IMR-90 (cell line): ENCODE data around the gene PCCB. TPM values are rescaled to one million over a fixed set of nuclear protein-coding genes. Genes with fewer than 3 reads are reported as not detected.
"Not testable (repeated sequence)": the region's sequence is repeated elsewhere in the genome, so short reads cannot be mapped to it uniquely, and the experiment has no call there.

Source experiments
- ATAC-seq: fragments of 200-7000 bp; cut with Tn5 transposase; 2 replicates; pipeline ENCODE4 v1.9.1; 2020; ENCODE audit warnings: low read depth, mild to moderate bottlenecking, moderate library complexity
- BruUV-seq: library from RNA; stranded (reverse); fragments of 400-500 nt; replicated peaks from 2 replicates; lab custom pipeline; 2021; lab: Mats Ljungman, UMichigan
- CTCF ChIA-PET: fragments of 300-600 bp; formaldehyde crosslinking; extraction: SDS; loops from one replicate; lab custom pipeline; 2021; ENCODE audit warnings: antibody characterized with exemption; lab: Yijun Ruan, JAX
- POLR2A ChIA-PET: fragments of 300-600 bp; sonication (Branson Sonifier 250); formaldehyde crosslinking; loops from one replicate; lab custom pipeline; 2022; ENCODE audit warnings: antibody characterized with exemption; ENCODE audit not compliant: unreplicated experiment; lab: Charles Lee
- DNase-seq: peaks from one replicate; pipeline ENCODE4 v3.0.0; 2013
- H2AFZ ChIP-seq: replicated peaks from 2 replicates; pipeline ENCODE3; 2013; ENCODE audit warnings: low read length, mild to moderate bottlenecking; ENCODE audit not compliant: poor library complexity
- H2AK5ac ChIP-seq: 2 replicates; pipeline ENCODE4 v1.6.1; 2013; ENCODE audit warnings: low read depth, low read length, inconsistent platforms
- H2AK9ac ChIP-seq: replicated peaks from 2 replicates; pipeline ENCODE3; 2013; ENCODE audit warnings: mild to moderate bottlenecking, low read depth, low read length, moderate library complexity; ENCODE audit not compliant: poor library complexity
- H2BK120ac ChIP-seq: 2 replicates; pipeline ENCODE4 v1.6.1; 2013; ENCODE audit warnings: low read depth, low read length, inconsistent platforms
- H2BK15ac ChIP-seq: 3 replicates; pipeline ENCODE4 v1.6.1; 2013; ENCODE audit warnings: low read depth, low read length, inconsistent platforms
- H2BK20ac ChIP-seq: 2 replicates; pipeline ENCODE4 v1.6.1; 2013; ENCODE audit warnings: low read depth, mild to moderate bottlenecking, inconsistent platforms, low read length, moderate library complexity
- H2BK5ac ChIP-seq: 2 replicates; pipeline ENCODE4 v1.6.1; 2013; ENCODE audit warnings: mild to moderate bottlenecking, low read depth, low read length, inconsistent platforms; ENCODE audit not compliant: poor library complexity, severe bottlenecking
- H3K14ac ChIP-seq: replicated peaks from 2 replicates; pipeline ENCODE4 v1.6.1; 2013; ENCODE audit warnings: low read depth, low read length, inconsistent platforms
- H3K18ac ChIP-seq: 2 replicates; pipeline ENCODE4 v1.6.1; 2013; ENCODE audit warnings: low read depth, low read length, control low read depth
- H3K23ac ChIP-seq: 2 replicates; pipeline ENCODE4 v1.6.1; 2013; ENCODE audit warnings: low read depth, low read length, inconsistent platforms
- H3K27ac ChIP-seq: 2 replicates; pipeline ENCODE4 v1.5.1; 2013; ENCODE audit warnings: mild to moderate bottlenecking, control low read depth, low read length; ENCODE audit not compliant: insufficient read depth
- H3K27me3 ChIP-seq: 2 replicates; pipeline ENCODE4 v1.6.1; 2013; ENCODE audit warnings: low read length; ENCODE audit not compliant: control insufficient read depth, insufficient read depth
- H3K36me3 ChIP-seq: 2 replicates; pipeline ENCODE4 v1.6.1; 2013; ENCODE audit warnings: low read length, mixed read lengths; ENCODE audit not compliant: control insufficient read depth, insufficient read depth
- H3K4ac ChIP-seq: 2 replicates; pipeline ENCODE4 v1.6.1; 2013; ENCODE audit warnings: low read depth, low read length, inconsistent platforms
- H3K4me1 ChIP-seq: 2 replicates; pipeline ENCODE4 v1.6.1; 2013; ENCODE audit warnings: low read length, mixed read lengths; ENCODE audit not compliant: control insufficient read depth, insufficient read depth
- H3K4me2 ChIP-seq: 2 replicates; pipeline ENCODE4 v1.6.1; 2013; ENCODE audit warnings: low read depth, mild to moderate bottlenecking, control low read depth, low read length, moderate library complexity
- H3K4me3 ChIP-seq: 2 replicates; pipeline ENCODE4 v1.5.1; 2013; ENCODE audit warnings: low read depth, mild to moderate bottlenecking, control low read depth, low read length, moderate library complexity; ENCODE audit not compliant: insufficient read depth
- H3K56ac ChIP-seq: 2 replicates; pipeline ENCODE4 v1.6.1; 2013; ENCODE audit warnings: low read length, inconsistent platforms; ENCODE audit not compliant: insufficient read depth; ENCODE audit errors: extremely low read depth
- H3K79me1 ChIP-seq, 2 experiments: 2 replicates each; pipeline ENCODE4 v1.6.1; 2013; ENCODE audit warnings: low read length in 2 of 2, inconsistent platforms in 1 of 2, low read depth in 1 of 2
- H3K9ac ChIP-seq: 2 replicates; pipeline ENCODE4 v1.6.1; 2013; ENCODE audit warnings: low read depth, low read length, control low read depth
- H3K9me1 ChIP-seq: 2 replicates; pipeline ENCODE4 v1.6.1; 2013; ENCODE audit warnings: low read length, inconsistent platforms; ENCODE audit not compliant: insufficient read depth
- H3K9me3 ChIP-seq: 2 replicates; pipeline ENCODE4 v1.6.1; 2013; ENCODE audit warnings: low read length; ENCODE audit not compliant: control insufficient read depth, insufficient read depth
- H4K20me1 ChIP-seq: 2 replicates; pipeline ENCODE4 v1.6.1; 2013; ENCODE audit warnings: low read length, inconsistent platforms; ENCODE audit not compliant: insufficient read depth
- H4K5ac ChIP-seq: 2 replicates; pipeline ENCODE4 v1.6.1; 2013; ENCODE audit warnings: mild to moderate bottlenecking, low read depth, low read length, control low read depth
- H4K8ac ChIP-seq, 2 experiments: 2 replicates each; pipeline ENCODE4 v1.6.1; 2013; ENCODE audit warnings: low read depth in 2 of 2, low read length in 2 of 2, control low read depth in 1 of 2, inconsistent platforms in 1 of 2
- H4K91ac ChIP-seq: 2 replicates; pipeline ENCODE4 v1.6.1; 2013; ENCODE audit warnings: low read depth, low read length, inconsistent platforms; ENCODE audit not compliant: insufficient read depth
- BHLHE40 ChIP-seq: fragments of 150-350 bp; IDR thresholded peaks from 2 replicates; pipeline ENCODE4 v1.6.1; 2016; ENCODE audit warnings: mild to moderate bottlenecking, low read depth, low read length
- CEBPB ChIP-seq: IDR thresholded peaks from 2 replicates; pipeline ENCODE4 v1.6.1; 2012; ENCODE audit warnings: low read depth, low read length, improper control_type of control experiment
- FOS ChIP-seq: fragments of 150-350 bp; IDR thresholded peaks from 2 replicates; pipeline ENCODE4 v1.6.1; 2016; ENCODE audit warnings: low read depth, low read length
- NFE2L2 ChIP-seq: fragments of 150-350 bp; IDR thresholded peaks from 2 replicates; pipeline ENCODE4 v1.6.1; 2016; ENCODE audit warnings: low read depth, mild to moderate bottlenecking, low read length
- POLR2A ChIP-seq: IDR thresholded peaks from 2 replicates; pipeline ENCODE4 v1.6.1; 2012; ENCODE audit warnings: mild to moderate bottlenecking, low read depth, low read length
- RAD21 ChIP-seq: IDR thresholded peaks from 2 replicates; pipeline ENCODE4 v1.6.1; 2012; ENCODE audit warnings: low read length, improper control_type of control experiment
- SMC3 ChIP-seq: fragments of 150-350 bp; IDR thresholded peaks from 2 replicates; pipeline ENCODE4 v1.6.1; 2016; ENCODE audit warnings: low read depth, mild to moderate bottlenecking, antibody characterized with exemption, low read length, moderate library complexity
- WGBS, 2 experiments: methylation state at CpG; one replicate each; pipeline versions ENCODE4 v1.1.5 to v1.1.7; 2013; ENCODE audit warnings: missing lambda C conversion rate in 2 of 2; ENCODE audit not compliant: insufficient read length in 1 of 2; ENCODE audit errors: extremely low coverage in 2 of 2; 5-methylcytosine and 5-hydroxymethylcytosine counted together
- dilution Hi-C: fragments of 300-500 bp; cut with HindIII; formaldehyde crosslinking; loops from one replicate; pipeline ENCODE4 v1.14.3; 2018; ENCODE audit warnings: low sequenced_read_pairs; ENCODE audit not compliant: unreplicated experiment
- in situ Hi-C: fragments of 300-500 bp; cut with MboI; formaldehyde crosslinking; loops from 3 replicates; pipeline ENCODE4 v1.14.3; 2019; ENCODE audit warnings: low sequenced_read_pairs, inconsistent platforms, mixed read lengths
- intact Hi-C: fragments of 100-400 bp; cut with micrococcal nuclease; formaldehyde crosslinking; loops from 2 replicates; pipeline ENCODE4 v1.10.0; 2022
- polyA plus RNA-seq, 3 experiments: library from polyadenylated mRNA; depleted of rRNA; stranded (reverse); fragments of >200 nt; gene quantifications; 2 replicates each; pipeline ENCODE4 v1.2.3, GENCODE V29; 2012; ENCODE audit warnings: low replicate concordance in 1 of 3
- total RNA-seq: library from RNA; depleted of rRNA; stranded (reverse); fragments of >200 nt; gene quantifications from 2 replicates; pipeline ENCODE4 v1.2.3, GENCODE V29; 2012
- TF ChIP-seq, protein P1 (sequence below): fragments of 150-350 bp; IDR thresholded peaks from 2 replicates; pipeline ENCODE4 v1.6.1; 2016; ENCODE audit warnings: low read depth, mild to moderate bottlenecking, low read length, moderate library complexity, borderline replicate concordance

PCCB gene
- total and polyA plus RNA-seq, 2 of the 4 experiments (the other 2 are of a cell fraction) = 40.5 to 76.2 TPM

DNA sequence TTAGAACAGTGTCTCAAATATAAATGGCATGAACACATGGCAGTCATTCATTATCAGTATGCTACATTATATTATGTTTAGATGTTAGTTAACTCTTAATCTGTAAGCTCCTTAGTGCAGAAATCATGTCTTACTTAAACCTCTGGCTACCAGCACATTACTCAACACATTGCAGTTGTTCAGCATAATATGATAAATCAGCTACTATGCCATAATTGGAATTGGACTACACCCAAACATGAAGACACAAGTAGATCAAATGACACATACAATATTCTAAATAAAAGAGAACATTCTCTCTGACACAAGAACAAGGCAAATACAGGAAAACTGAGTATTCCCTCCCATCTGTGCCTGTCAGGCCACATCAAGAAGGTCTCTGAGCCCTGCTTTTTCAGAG lies 116.1 kb downstream of the PCCB start:
- no peak overlapping the region for H2BK120ac ChIP-seq
- H3K9me3 ChIP-seq = no peaks in the 10 kb centered on the region
- H3K4ac ChIP-seq = no peak overlapping the region
- in situ Hi-C loops = no loop called here
- TF ChIP-seq SMC3 (no peak), BHLHE40 (no peak), NFE2L2 (no peak), CEBPB (0 out of 2 replicates have a peak, but pooled peaks have one; percentile 26), RAD21 (no peak), POLR2A (no peak), FOS (no peak)
- TF ChIP-seq, protein P1, sequence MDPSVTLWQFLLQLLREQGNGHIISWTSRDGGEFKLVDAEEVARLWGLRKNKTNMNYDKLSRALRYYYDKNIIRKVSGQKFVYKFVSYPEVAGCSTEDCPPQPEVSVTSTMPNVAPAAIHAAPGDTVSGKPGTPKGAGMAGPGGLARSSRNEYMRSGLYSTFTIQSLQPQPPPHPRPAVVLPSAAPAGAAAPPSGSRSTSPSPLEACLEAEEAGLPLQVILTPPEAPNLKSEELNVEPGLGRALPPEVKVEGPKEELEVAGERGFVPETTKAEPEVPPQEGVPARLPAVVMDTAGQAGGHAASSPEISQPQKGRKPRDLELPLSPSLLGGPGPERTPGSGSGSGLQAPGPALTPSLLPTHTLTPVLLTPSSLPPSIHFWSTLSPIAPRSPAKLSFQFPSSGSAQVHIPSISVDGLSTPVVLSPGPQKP = no peak
- H3K9ac ChIP-seq = no peak overlapping the region
- no peak overlapping the region for H4K8ac ChIP-seq
- dilution Hi-C loops = no loop called here
- CTCF ChIA-PET = interaction anchor here (0.6 to 1.6 kb wide), 3 partner anchors 14 to 386 kb away, joined by 3 to 8 read pairs (median 8); partner anchors contain the start of gene STAG1
- H3K18ac ChIP-seq = no peak overlapping the region
- peak overlapping the region; percentile 8; the same call in 1 of the 2 replicates for H4K5ac ChIP-seq
- H2AFZ ChIP-seq = no peak overlapping the region
- POLR2A ChIA-PET = no interaction called here
- H3K23ac ChIP-seq = no peak overlapping the region
- H3K36me3 ChIP-seq = peaks cover 2% of the 10 kb centered on the region; the same call in 1 of the 2 replicates
- no peak overlapping the region for H2BK20ac ChIP-seq
- no peak overlapping the region for H2AK9ac ChIP-seq
- DNase-seq = peak; percentile 68
- no peak overlapping the region for H4K91ac ChIP-seq
- no peak overlapping the region for H2AK5ac ChIP-seq
- H3K14ac ChIP-seq = no peak overlapping the region
- peak; percentile 60 for ATAC-seq
- intact Hi-C loops = no loop called here
- no peaks in the 10 kb centered on the region for H3K27me3 ChIP-seq
- H3K4me1 ChIP-seq = peaks cover 5% of the 10 kb centered on the region
- no peaks in the 10 kb centered on the region for H3K9me1 ChIP-seq
- H2BK15ac ChIP-seq = no peak overlapping the region
- peak overlapping the region; percentile 50; the same call in 1 of the 2 replicates for H3K4me2 ChIP-seq
- H3K4me3 ChIP-seq = no peak overlapping the region
- H3K27ac ChIP-seq = no peak overlapping the region; the same call in 1 of the 2 replicates
- H3K79me1 ChIP-seq = 0 out of 4 replicates have a peak, but pooled peaks cover 0 to 3% of the 10 kb centered on the region in 2 experiments
- H2BK5ac ChIP-seq = peak overlapping the region; percentile 0
- BruUV-seq = no TSS peak
- no peak overlapping the region for H3K56ac ChIP-seq
- no peaks in the 10 kb centered on the region for H4K20me1 ChIP-seq

DNA sequence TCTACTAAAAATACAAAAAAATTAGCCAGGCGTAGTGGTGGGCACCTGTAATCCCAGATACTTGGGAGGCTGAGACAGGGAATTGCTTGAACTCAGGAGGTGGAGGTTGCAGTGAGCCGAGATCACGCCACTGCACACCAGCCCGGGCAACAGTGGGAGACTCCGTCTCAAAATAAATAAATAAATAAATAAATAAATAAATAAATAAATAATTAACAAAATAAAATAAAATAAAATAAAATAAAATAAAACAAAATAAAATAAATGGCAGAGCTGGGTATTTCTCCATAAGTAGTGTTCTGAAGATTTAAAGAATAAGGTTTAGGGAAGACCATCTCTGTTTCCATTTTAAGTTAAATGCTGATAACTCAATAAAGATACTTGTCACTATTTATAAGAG lies 125.7 kb downstream of the PCCB start:
- H3K4me3 ChIP-seq, H2BK20ac ChIP-seq, H2AK5ac ChIP-seq, ATAC-seq, H4K91ac ChIP-seq, H3K18ac ChIP-seq, H3K9ac ChIP-seq, H3K79me1 ChIP-seq, H3K4me2 ChIP-seq, H3K9me1 ChIP-seq, CTCF ChIA-PET, H2BK120ac ChIP-seq, H3K4me1 ChIP-seq, H4K5ac ChIP-seq, H2BK5ac ChIP-seq, H3K56ac ChIP-seq, H3K14ac ChIP-seq, intact Hi-C loops, H3K4ac ChIP-seq, in situ Hi-C loops, DNase-seq, POLR2A ChIA-PET, H2AK9ac ChIP-seq, H4K8ac ChIP-seq, H3K27ac ChIP-seq, dilution Hi-C loops, H3K9me3 ChIP-seq, BruUV-seq, H2BK15ac ChIP-seq, H3K27me3 ChIP-seq, H3K23ac ChIP-seq, H2AFZ ChIP-seq, H3K36me3 ChIP-seq, H4K20me1 ChIP-seq: not testable (repeated sequence)
- no CpG with 5 or more reads among the region's 5 CpGs for WGBS, 2 experiments
